ENCODE measurements around the gene GATAD2B. TPM values are rescaled to one million over a fixed set of nuclear protein-coding genes. Genes with fewer than 3 reads are reported as not detected.

GATAD2B gene
- total and polyA plus RNA-seq, 4 donors = 4.6 to 41.7 (median 13.4) TPM

GRCh38 chr1:153922076-153922971 is 448 bp downstream of the GATAD2B start:
- peak in 2 of 3 donors; percentile 49 to 62 for DNase-seq
- WGBS, 2 donors = 1% methylated on average over 30 to 85 of the region's 86 CpGs
- ATAC-seq (ENCODE audit: insufficient read depth, low FRiP score) = peak; percentile 15
- TF ChIP-seq, protein P1, sequence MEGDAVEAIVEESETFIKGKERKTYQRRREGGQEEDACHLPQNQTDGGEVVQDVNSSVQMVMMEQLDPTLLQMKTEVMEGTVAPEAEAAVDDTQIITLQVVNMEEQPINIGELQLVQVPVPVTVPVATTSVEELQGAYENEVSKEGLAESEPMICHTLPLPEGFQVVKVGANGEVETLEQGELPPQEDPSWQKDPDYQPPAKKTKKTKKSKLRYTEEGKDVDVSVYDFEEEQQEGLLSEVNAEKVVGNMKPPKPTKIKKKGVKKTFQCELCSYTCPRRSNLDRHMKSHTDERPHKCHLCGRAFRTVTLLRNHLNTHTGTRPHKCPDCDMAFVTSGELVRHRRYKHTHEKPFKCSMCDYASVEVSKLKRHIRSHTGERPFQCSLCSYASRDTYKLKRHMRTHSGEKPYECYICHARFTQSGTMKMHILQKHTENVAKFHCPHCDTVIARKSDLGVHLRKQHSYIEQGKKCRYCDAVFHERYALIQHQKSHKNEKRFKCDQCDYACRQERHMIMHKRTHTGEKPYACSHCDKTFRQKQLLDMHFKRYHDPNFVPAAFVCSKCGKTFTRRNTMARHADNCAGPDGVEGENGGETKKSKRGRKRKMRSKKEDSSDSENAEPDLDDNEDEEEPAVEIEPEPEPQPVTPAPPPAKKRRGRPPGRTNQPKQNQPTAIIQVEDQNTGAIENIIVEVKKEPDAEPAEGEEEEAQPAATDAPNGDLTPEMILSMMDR (IDR thresholded peaks at IDR 0.05; ENCODE audit: control extremely low read depth, extremely low read depth) = no peak
- H3K4me1 ChIP-seq (ENCODE audit: control insufficient read depth in 5 of 5, insufficient read depth in 5 of 5, low read length in 5 of 5) = peaks cover 6 to 25% (median 21%) of the 10 kb centered on the region in 5 donors
- no peaks in the 10 kb centered on the region for H3K9me3 ChIP-seq (ENCODE audit: control insufficient read depth in 4 of 4, insufficient read depth in 3 of 4, low read length in 3 of 4)
- peak overlapping the region; percentile 94 to 95 for H3K27ac ChIP-seq (ENCODE audit: low read depth in 1 of 2, low read length in 1 of 2)
- peak overlapping the region; percentile 33 to 88 for H3K9ac ChIP-seq (ENCODE audit: insufficient read depth in 1 of 2, low read length in 2 of 2)
- H3K36me3 ChIP-seq (ENCODE audit: control insufficient read depth in 4 of 4, insufficient read depth in 4 of 4, low read length in 4 of 4) = peaks cover 0 to 10% (median 1%) of the 10 kb centered on the region in 4 donors
- peak overlapping the region; percentile 95 for H3K4me3 ChIP-seq
- no peaks in the 10 kb centered on the region for H3K27me3 ChIP-seq (ENCODE audit: control insufficient read depth in 3 of 3, insufficient read depth in 3 of 3, low read length in 2 of 3)

DNA sequence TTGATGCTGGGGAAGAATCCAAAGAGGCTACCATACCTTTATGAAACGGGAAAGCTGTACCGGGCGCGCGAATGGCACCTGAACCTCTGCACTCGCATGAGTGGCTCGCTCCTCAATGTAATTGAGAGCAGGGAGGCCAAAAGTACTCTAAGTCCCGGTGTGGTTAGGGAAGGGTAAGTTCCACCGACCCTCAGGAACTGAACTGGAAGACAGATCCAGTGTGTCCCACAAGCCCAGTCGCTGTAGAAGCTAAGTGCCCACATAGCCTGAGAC is 1.0 kb downstream of the GATAD2B start:
- Histone ChIP-seq H3K4me1 (ENCODE audit: control insufficient read depth in 5 of 5, insufficient read depth in 5 of 5, low read length in 5 of 5) (peaks cover 6 to 25% (median 21%) of the 10 kb centered on the region in 5 donors), H3K36me3 (ENCODE audit: control insufficient read depth in 4 of 4, insufficient read depth in 4 of 4, low read length in 4 of 4) (peaks cover 0 to 10% (median 1%) of the 10 kb centered on the region in 4 donors), H3K9me3 (ENCODE audit: control insufficient read depth in 4 of 4, insufficient read depth in 3 of 4, low read length in 3 of 4) (no peaks in the 10 kb centered on the region), H3K27ac (ENCODE audit: low read depth in 1 of 2, low read length in 1 of 2) (peak overlapping the region; percentile 56 to 65), H3K4me3 (peak overlapping the region; percentile 50), H3K27me3 (ENCODE audit: control insufficient read depth in 3 of 3, insufficient read depth in 3 of 3, low read length in 2 of 3) (no peaks in the 10 kb centered on the region), H3K9ac (ENCODE audit: insufficient read depth in 1 of 2, low read length in 2 of 2) (peak overlapping the region; percentile 33 to 88)
- TF ChIP-seq, protein P1 (IDR thresholded peaks at IDR 0.05; ENCODE audit: control extremely low read depth, extremely low read depth) = no peak
- WGBS, 2 donors = 4% methylated on average over 10 of the region's 10 CpGs
- peak in 2 of 3 donors; percentile 14 to 28 for DNase-seq
- no peak for ATAC-seq (ENCODE audit: insufficient read depth, low FRiP score)

DNA sequence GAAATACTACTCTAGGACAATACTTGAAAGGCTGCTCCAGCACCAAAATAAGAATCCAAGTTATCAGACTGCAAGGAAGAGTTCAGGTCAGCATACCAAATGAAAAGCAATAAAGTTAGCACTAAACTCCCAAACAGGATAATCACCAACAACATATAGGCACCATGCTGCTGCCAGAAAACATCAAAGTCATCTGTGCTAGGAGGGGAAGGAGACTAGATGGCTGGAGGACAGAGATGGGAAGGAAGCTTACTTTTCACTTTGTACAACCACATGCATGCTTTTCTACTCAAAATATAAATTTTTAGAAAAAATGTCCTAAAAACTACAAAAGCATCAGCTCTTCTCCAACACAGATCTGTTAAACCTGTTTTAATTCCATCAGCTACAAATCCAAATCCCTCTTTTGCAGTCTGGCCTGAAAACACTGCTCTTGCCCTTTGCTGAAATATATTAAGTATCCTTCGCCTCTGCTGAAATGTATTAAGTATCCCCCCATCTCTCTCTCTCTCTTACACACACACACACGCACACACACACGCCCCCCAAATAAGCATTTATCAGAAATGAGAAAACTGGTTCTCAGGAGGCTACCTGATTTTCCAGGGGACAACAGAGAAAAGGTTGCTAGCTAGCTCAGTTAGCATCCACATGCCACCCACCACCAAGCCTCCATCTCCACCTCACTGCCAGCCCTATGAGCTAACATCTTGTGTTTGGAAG is 1.5 kb downstream of the GATAD2B start:
- ATAC-seq (ENCODE audit: insufficient read depth, low FRiP score) = no peak
- Histone ChIP-seq H3K9ac (ENCODE audit: insufficient read depth in 1 of 2, low read length in 2 of 2) (peak overlapping the region; percentile 33 to 88), H3K36me3 (ENCODE audit: control insufficient read depth in 4 of 4, insufficient read depth in 4 of 4, low read length in 4 of 4) (peaks cover 0 to 10% (median 2%) of the 10 kb centered on the region in 4 donors), H3K27me3 (ENCODE audit: control insufficient read depth in 3 of 3, insufficient read depth in 3 of 3, low read length in 2 of 3) (no peaks in the 10 kb centered on the region), H3K9me3 (ENCODE audit: control insufficient read depth in 4 of 4, insufficient read depth in 3 of 4, low read length in 3 of 4) (no peaks in the 10 kb centered on the region), H3K27ac (ENCODE audit: low read depth in 1 of 2, low read length in 1 of 2) (peak overlapping the region; percentile 37 to 65), H3K4me1 (ENCODE audit: control insufficient read depth in 5 of 5, insufficient read depth in 5 of 5, low read length in 5 of 5) (peaks cover 6 to 25% (median 21%) of the 10 kb centered on the region in 5 donors), H3K4me3 (peak overlapping the region; percentile 50)
- no peak for DNase-seq
- 25 to 43% methylated on average over 3 of the region's 3 CpGs for WGBS, 2 donors
- TF ChIP-seq, protein P1 (IDR thresholded peaks at IDR 0.05; ENCODE audit: control extremely low read depth, extremely low read depth) = no peak

Data from lung (tissue), 12 donors.